Fibroblast of villous mesenchyme (primary cell): ENCODE data around the gene HNRNPM. TPM values are rescaled to one million over a fixed set of nuclear protein-coding genes. Genes with fewer than 3 reads are reported as not detected.
A peak's percentile ranks its signal among the peaks of the same experiment; 100 is the strongest.

ENCODE experiments used
- DNase-seq: peaks from one replicate; pipeline ENCODE4 v3.0.0-alpha.2; 2010; ENCODE audit warnings: low read depth
- H3K4me3 ChIP-seq: 2 replicates; pipeline ENCODE4 v1.5.1; 2011; ENCODE audit warnings: low read depth, mild to moderate bottlenecking, low read length
- total RNA-seq: library from RNA; depleted of rRNA; stranded (reverse); fragments of >200 nt; gene quantifications from 2 replicates; pipeline ENCODE4 v1.2.3, GENCODE V29; 2012
- TF ChIP-seq, protein P1 (sequence below): IDR thresholded peaks from 2 replicates; pipeline ENCODE4 v1.5.1; 2012; ENCODE audit warnings: low read depth, mild to moderate bottlenecking, low read length; ENCODE audit not compliant: insufficient read depth

Gene HNRNPM
- total RNA-seq, 1 donor = 41.9 TPM

DNA sequence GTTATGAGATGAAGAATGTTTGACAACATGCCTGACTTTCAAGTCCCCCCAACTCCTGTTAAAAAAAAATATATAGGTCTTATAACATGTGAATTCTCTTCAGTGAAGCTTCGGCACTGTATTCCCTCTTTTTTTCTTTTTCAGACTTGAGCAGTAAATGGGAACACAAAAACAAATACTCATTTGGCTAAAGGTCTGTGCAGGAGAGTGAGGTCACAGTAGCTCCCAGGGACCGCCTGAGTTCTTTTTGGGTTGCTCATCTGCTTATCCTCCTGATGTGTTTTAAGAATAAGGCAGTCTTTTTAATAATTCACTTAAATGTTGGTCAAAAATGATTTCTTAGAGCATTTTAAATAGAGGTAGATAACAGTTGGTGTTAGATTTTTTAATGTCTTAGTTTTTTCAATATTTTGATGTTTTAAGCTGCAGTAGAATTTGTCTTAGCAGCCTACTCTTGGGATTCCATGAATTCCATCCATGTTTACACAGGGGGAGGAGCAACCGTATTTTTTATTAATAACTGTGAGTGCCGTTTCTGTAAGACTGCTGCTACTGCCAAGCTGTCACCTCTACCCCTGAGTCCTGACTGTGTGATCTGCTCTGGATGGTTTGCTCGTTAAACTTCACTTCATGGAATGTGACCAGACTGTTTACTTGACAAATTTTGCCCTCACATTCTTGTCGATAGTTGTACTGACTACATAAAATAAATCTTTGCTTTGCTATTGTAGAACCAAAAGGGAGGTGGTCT is 14.9 kb downstream of the HNRNPM start:
- peak; percentile 83 for DNase-seq
- TF ChIP-seq, protein P1, sequence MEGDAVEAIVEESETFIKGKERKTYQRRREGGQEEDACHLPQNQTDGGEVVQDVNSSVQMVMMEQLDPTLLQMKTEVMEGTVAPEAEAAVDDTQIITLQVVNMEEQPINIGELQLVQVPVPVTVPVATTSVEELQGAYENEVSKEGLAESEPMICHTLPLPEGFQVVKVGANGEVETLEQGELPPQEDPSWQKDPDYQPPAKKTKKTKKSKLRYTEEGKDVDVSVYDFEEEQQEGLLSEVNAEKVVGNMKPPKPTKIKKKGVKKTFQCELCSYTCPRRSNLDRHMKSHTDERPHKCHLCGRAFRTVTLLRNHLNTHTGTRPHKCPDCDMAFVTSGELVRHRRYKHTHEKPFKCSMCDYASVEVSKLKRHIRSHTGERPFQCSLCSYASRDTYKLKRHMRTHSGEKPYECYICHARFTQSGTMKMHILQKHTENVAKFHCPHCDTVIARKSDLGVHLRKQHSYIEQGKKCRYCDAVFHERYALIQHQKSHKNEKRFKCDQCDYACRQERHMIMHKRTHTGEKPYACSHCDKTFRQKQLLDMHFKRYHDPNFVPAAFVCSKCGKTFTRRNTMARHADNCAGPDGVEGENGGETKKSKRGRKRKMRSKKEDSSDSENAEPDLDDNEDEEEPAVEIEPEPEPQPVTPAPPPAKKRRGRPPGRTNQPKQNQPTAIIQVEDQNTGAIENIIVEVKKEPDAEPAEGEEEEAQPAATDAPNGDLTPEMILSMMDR = no peak
- H3K4me3 ChIP-seq = peak overlapping the region; percentile 17

DNA sequence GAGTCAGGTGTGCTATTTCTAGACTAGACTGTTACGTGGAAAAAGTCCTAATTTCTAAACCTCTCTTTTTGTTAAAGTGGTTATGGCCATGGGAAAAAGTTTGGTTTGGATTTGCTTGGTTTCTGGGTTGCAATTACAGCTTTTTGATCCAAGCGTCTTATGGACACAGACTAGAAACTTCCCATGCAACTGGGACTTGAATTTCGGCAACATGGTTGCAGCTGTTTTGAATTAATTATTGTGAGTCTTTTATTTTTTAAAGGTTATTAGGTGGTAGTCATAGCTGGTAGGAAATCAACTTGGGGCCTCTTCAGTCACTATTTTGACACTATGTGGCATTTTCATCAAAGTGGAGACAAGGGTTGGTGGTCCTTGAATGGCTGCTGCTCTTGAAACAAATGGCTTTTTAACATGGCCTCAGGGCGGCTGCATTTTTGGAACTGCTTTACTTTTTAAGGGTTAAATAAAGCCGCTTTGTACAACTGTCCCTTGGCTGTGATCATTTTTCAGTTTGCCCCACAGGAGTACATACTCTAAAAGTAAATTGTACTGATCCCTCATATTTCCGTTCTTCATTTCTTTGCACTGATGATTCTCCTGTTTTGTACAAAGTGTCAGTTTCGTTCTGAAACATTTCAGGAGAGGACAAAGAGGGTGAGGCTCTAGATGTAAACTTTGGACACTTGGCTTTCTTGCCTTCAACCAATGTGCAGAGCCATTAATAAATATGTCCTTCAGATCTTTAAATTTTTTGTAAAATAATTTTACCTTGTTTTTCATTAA is 15.9 kb downstream of the HNRNPM start:
- no peak for DNase-seq
- TF ChIP-seq, protein P1 = no peak
- H3K4me3 ChIP-seq = no peak overlapping the region

DNA sequence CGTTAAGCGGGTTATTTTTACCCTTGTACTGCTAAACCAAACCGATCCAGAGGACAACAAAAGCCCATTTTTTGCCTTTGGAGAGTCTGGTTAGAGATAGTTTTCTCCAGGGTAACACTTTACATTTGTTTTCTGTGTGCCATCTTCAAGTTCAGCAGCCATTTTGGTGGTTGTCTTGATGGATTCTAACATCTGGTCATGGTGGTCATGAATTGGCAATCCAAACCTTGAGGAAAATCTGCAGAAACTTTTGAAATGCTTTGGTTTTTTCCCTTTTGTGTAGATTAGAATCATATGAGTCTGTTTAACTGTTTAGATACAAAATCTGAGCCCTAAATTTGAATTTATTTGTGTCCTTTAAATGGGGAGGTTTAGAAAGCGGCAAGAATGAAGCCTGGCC is 16.6 kb downstream of the HNRNPM start:
- TF ChIP-seq, protein P1 = no peak

DNA sequence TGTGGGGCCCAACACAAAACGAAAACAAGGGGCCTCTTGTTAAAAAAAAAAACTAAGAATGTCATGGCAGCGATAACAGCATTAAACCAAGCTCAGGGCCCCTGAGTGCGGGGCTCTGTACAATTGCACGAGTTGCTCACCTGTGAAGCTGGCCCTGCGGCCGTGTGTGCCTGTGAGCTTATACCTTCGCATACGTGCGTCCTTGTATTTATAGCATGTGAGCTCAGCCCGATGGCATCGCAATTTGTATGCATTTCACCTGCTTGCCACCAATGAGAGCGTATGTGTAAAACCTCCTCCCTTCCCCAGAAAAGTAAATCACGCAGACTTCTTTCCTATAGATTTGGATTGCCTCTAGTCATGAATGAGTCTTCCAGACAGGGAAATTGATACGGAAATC is 17.1 kb downstream of the HNRNPM start:
- no peak overlapping the region for H3K4me3 ChIP-seq
- TF ChIP-seq, protein P1 = no peak
- no peak for DNase-seq

More for the DNA sequence above, 16.6 kb downstream of the HNRNPM start:
- no peak overlapping the region for H3K4me3 ChIP-seq
- DNase-seq = no peak

DNA sequence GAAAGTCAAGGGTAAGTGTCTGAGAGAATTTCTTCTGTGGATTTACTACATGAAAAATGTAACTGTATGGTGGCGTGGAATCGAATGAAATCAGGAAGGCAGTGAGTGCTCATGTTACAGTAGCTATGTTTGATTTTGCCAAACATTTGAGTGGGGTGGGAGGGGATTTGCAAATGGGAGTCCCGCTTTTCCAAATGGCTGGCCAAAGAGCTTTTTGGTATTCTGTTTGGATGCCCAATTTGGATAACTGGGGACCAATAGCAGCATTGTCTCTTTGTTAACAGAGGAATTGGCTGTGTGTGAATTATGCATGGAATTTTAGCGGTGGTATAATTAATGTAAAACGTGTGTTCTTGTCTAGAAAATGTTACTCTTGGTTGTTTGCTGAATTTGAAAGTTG is 17.8 kb downstream of the HNRNPM start:
- no peak overlapping the region for H3K4me3 ChIP-seq
- DNase-seq = no peak
- TF ChIP-seq, protein P1 = no peak

DNA sequence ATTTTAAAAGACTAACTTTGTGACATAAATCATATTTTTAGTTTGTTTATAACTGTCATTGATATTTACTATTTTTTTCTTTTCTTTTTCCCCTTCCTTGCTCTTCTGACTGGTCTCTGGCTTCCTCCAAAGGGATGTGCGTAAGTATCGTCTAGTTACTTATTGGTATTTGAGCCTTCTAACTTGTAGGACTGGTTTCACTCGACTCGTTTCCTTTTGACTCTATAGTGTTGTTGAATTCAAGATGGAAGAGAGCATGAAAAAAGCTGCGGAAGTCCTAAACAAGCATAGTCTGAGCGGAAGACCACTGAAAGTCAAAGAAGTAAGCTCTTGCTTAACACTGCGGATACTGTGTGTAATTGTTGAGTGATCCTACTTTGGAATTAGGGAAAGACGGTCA is 18.6 kb downstream of the HNRNPM start:
- TF ChIP-seq, protein P1 = no peak
- H3K4me3 ChIP-seq = no peak overlapping the region
- DNase-seq = no peak
